Endodermal cell (in vitro differentiated cells): ENCODE measurements around the gene BBS9. TPM values are rescaled to one million over a fixed set of nuclear protein-coding genes. Genes with fewer than 3 reads are reported as not detected.

Experiments
- DNase-seq: peaks from one replicate; pipeline ENCODE4 v3.0.0-alpha.2; 2017
- H3K27ac ChIP-seq: 2 replicates; pipeline ENCODE4 v1.5.1; 2013; ENCODE audit warnings: mild to moderate bottlenecking, low read depth, low read length, moderate library complexity
- H3K27me3 ChIP-seq: 2 replicates; pipeline ENCODE4 v1.6.1; 2013; ENCODE audit warnings: mild to moderate bottlenecking, low read length, moderate library complexity; ENCODE audit not compliant: insufficient read depth, control insufficient read depth, poor library complexity, severe bottlenecking
- H3K36me3 ChIP-seq: 2 replicates; pipeline ENCODE4 v1.7.0; 2013; ENCODE audit warnings: mild to moderate bottlenecking, low read length, moderate library complexity; ENCODE audit not compliant: control insufficient read depth, insufficient read depth
- H3K4me1 ChIP-seq: one replicate; pipeline ENCODE4 v1.7.0; 2013; ENCODE audit warnings: low read length; ENCODE audit not compliant: control insufficient read depth, insufficient read depth
- H3K4me3 ChIP-seq: 2 replicates; pipeline ENCODE4 v1.5.1; 2013; ENCODE audit warnings: mild to moderate bottlenecking, low read length, moderate library complexity
- H3K9ac ChIP-seq: 2 replicates; pipeline ENCODE4 v1.6.1; 2013; ENCODE audit warnings: mild to moderate bottlenecking, low read length, moderate library complexity; ENCODE audit not compliant: poor library complexity, severe bottlenecking; ENCODE audit errors: extremely low read depth
- H3K9me3 ChIP-seq: 2 replicates; pipeline ENCODE4 v1.6.1; 2013; ENCODE audit warnings: mild to moderate bottlenecking, low read length, moderate library complexity; ENCODE audit not compliant: control insufficient read depth
- H3K27ac Mint-ChIP-seq: 2 replicates; pipeline ENCODE4 v1.8.0; 2020; ENCODE audit warnings: mixed read lengths
- H3K27me3 Mint-ChIP-seq: 2 replicates; pipeline ENCODE4 v1.8.0; 2021; ENCODE audit warnings: mild to moderate bottlenecking, mixed read lengths; ENCODE audit not compliant: insufficient read depth
- H3K36me3 Mint-ChIP-seq: 2 replicates; pipeline ENCODE4 v1.8.0; 2020; ENCODE audit warnings: low read depth, mixed read lengths
- H3K4me1 Mint-ChIP-seq: 2 replicates; pipeline ENCODE4 v1.8.0; 2020; ENCODE audit warnings: mixed read lengths
- H3K4me3 Mint-ChIP-seq: 2 replicates; pipeline ENCODE4 v1.8.0; 2020; ENCODE audit warnings: mild to moderate bottlenecking, moderate library complexity, mixed read lengths
- H3K9me3 Mint-ChIP-seq: 2 replicates; pipeline ENCODE4 v1.8.0; 2020; ENCODE audit warnings: mild to moderate bottlenecking, mixed read lengths
- CTCF ChIP-seq: fragments of 200-600 bp; sonication (generic); conservative IDR thresholded peaks from 2 replicates; pipeline ENCODE4 v1.5.0; 2021; ENCODE audit warnings: antibody characterized with exemption, mild to moderate bottlenecking
- WGBS, 2 experiments: methylation state at CpG; one replicate each; pipeline versions ENCODE4 v1.1.5 to v1.1.7; 2013; ENCODE audit warnings: missing lambda C conversion rate in 2 of 2, mixed read lengths in 1 of 2; ENCODE audit not compliant: insufficient coverage in 1 of 2, insufficient read length in 1 of 2; 5-methylcytosine and 5-hydroxymethylcytosine counted together
- total RNA-seq, 2 donors: library from RNA; stranded (reverse); fragmentation: NEBNext Ultra II Directional in 1 of 2; extraction: Animal tissue kit (Norgen Biotek cat#: 25700) in 1 of 2; gene quantifications; 2 replicates in 1 of 2; 3 replicates in 1 of 2; pipeline ENCODE4 v1.2.1, GENCODE V29; 2021

Gene BBS9
- total RNA-seq, 2 donors from 2014 or later, result 20.7 to 21.6 TPM

GRCh38 chr7:33393770-33394169, 264.4 kb downstream of the BBS9 start:
- Mint-ChIP-seq H3K4me1 (peaks cover 6% of the 10 kb centered on the region), H3K27ac (no peak overlapping the region), H3K27me3 (no peaks in the 10 kb centered on the region), H3K4me3 (no peak overlapping the region), H3K36me3 (peaks cover 12% of the 10 kb centered on the region), H3K9me3 (peaks cover 14% of the 10 kb centered on the region)
- Histone ChIP-seq H3K27ac (no peak overlapping the region), H3K4me1 (no peaks in the 10 kb centered on the region), H3K9ac (no peak overlapping the region), H3K36me3 (no peaks in the 10 kb centered on the region), H3K27me3 (no peaks in the 10 kb centered on the region), H3K4me3 (no peak overlapping the region), H3K9me3 (peaks cover 4% of the 10 kb centered on the region)
- no peak for TF ChIP-seq CTCF
- DNase-seq, result no peak

DNA sequence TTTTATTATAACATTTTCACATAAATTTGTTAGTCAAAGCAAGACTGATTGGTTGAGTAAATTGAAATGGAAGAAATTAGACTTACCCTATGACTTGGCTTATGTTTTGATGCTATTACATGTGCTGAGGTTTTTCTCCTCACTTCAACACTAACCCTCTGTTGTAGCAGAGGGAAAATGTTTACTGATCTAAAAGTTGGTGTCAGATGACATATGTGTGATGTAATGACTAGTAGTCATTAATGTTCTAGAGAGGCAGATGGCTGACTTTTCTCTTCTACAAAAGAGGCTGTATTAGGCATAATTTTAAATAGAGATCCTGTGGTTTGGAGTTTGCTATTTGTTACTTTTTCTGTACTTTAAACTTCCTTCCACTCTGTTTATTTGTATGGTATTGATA, 266.0 kb downstream of the BBS9 start:
- no peak overlapping the region for H3K9ac ChIP-seq
- H3K9me3 ChIP-seq, result peaks cover 4% of the 10 kb centered on the region
- DNase-seq, result no peak
- peaks cover 12% of the 10 kb centered on the region for H3K36me3 Mint-ChIP-seq
- H3K4me1 Mint-ChIP-seq, result peaks cover 6% of the 10 kb centered on the region
- no peak overlapping the region for H3K4me3 Mint-ChIP-seq
- no peaks in the 10 kb centered on the region for H3K27me3 ChIP-seq
- no peaks in the 10 kb centered on the region for H3K4me1 ChIP-seq
- no peaks in the 10 kb centered on the region for H3K36me3 ChIP-seq
- no peaks in the 10 kb centered on the region for H3K27me3 Mint-ChIP-seq
- no peak overlapping the region for H3K27ac ChIP-seq
- H3K9me3 Mint-ChIP-seq, result peaks cover 14% of the 10 kb centered on the region
- H3K27ac Mint-ChIP-seq, result no peak overlapping the region
- TF ChIP-seq CTCF, result no peak
- H3K4me3 ChIP-seq, result no peak overlapping the region

- peaks cover 12% of the 10 kb centered on the region for H3K36me3 Mint-ChIP-seq
- peaks cover 6% of the 10 kb centered on the region for H3K4me1 Mint-ChIP-seq
- Histone ChIP-seq H3K36me3 (no peaks in the 10 kb centered on the region), H3K9me3 (peaks cover 4% of the 10 kb centered on the region), H3K27ac (no peak overlapping the region), H3K9ac (no peak overlapping the region), H3K27me3 (no peaks in the 10 kb centered on the region), H3K4me3 (no peak overlapping the region), H3K4me1 (no peaks in the 10 kb centered on the region)
- no peak for TF ChIP-seq CTCF
- H3K9me3 Mint-ChIP-seq, result peaks cover 16% of the 10 kb centered on the region
- H3K27ac Mint-ChIP-seq, result no peak overlapping the region
- WGBS, 2 experiments, result 91 to 100% methylated on average over 2 to 3 of the region's 3 CpGs
- H3K27me3 Mint-ChIP-seq, result no peaks in the 10 kb centered on the region
- no peak for DNase-seq
- H3K4me3 Mint-ChIP-seq, result no peak overlapping the region
Observed at GRCh38 chr7:33399528-33400213, 270.3 kb downstream of the BBS9 start.
